ENCODE data around the gene CEBPE.

The CEBPE gene

DNA sequence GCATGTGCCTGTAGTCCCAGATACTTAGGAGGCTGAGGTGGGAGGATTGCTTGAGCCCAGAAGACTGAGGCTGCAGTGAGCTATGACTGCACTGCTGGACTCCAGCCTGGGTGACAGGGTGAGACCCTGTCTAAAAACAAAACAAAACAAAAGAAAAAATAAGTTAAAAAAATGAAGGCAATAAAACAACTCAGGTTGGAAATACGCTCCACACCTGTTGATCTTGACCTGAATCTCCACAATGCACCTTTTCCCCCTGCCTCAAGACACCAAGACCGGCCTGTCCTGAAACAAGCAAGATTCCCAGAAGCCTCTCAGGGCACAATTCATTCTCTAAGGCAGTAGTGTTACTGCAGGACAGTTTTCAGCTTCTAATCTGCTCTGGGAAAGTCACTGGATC is 20.8 kb upstream of the CEBPE start:
- in situ Hi-C loops (cut with HindIII; ENCODE audit: low pct_unique_long_range_greater_than_20kb, low sequenced_read_pairs), result no loop called here
- TF ChIP-seq JUND (IDR thresholded peaks at IDR 0.05; ENCODE audit: low read depth), result no peak
- DNase-seq (ENCODE audit: low read depth in 1 of 2, low spot score in 1 of 2), result no peak

DNA sequence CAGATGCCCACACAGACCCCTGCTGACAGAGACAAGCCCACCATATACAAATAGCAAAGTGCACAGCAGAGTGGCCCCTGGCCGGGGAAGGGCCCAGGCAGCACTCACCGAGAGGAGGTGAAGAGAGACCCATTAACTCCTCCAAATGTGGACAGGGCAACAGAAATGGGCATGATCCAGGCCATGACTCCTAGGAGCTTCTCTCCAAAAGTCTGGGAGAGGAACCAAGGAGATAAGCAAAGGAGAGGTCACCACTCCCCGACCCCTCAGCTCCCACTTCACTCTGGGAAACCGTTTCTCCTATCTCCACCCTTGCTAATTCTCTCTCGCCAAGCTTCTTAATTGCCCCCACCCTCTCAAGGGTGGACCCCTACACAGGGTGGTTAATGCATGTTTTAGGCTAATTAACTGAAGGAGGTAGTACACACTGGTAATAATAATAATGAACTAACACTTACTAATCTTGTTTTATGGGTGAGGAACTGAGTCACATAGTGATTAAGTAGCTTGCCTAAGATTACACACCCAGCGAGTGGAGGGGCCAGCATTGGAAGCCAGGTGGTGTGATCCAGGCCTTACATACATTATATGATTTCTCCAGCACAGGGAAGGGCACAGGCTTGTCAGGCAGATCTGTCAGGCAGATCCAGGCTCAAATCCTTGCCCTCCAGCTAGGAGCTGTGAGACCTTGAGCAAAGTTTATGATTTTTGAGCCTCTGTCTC is 18.9 kb upstream of the CEBPE start:
- in situ Hi-C loops (cut with HindIII; ENCODE audit: low pct_unique_long_range_greater_than_20kb, low sequenced_read_pairs), result no loop called here
- TF ChIP-seq JUND (IDR thresholded peaks at IDR 0.05; ENCODE audit: low read depth), result no peak

DNA sequence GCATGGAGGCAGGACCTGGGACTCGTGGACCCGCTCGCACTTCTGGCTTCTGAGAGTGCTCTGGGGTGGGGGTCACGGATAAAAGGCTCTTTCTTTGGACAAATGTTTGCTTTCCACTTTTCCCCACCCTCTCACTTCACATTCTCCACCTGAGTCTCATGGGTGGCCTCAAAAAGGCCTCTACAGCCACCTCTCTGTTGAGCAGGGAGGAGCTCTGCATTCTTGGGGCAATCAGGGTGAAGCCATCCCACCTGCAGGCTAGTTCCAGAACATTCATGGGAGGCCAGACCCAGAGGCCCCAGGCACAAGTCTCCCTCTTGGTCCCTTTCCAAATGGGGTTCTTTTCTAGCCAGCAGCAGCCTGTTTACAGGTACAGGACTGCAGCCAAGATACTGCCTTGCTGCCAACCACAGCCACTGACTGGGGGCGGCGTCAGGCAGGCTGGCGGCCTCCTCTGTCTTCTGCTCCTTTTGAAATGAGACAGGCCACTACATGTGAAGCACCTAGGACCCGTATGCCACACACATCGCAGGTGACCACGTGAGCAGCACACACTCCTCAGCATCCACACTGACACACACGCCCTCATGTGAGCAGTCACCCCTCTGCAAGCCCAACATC is 18.2 kb upstream of the CEBPE start:
- TF ChIP-seq JUND (IDR thresholded peaks at IDR 0.05; ENCODE audit: low read depth), result no peak
- DNase-seq (ENCODE audit: low read depth in 1 of 2, low spot score in 1 of 2), result no peak
- in situ Hi-C loops (cut with HindIII; ENCODE audit: low pct_unique_long_range_greater_than_20kb, low sequenced_read_pairs), result no loop called here

More for the DNA sequence above, 18.9 kb upstream of the CEBPE start:
- no peak for DNase-seq (ENCODE audit: low read depth in 1 of 2, low spot score in 1 of 2)

DNA sequence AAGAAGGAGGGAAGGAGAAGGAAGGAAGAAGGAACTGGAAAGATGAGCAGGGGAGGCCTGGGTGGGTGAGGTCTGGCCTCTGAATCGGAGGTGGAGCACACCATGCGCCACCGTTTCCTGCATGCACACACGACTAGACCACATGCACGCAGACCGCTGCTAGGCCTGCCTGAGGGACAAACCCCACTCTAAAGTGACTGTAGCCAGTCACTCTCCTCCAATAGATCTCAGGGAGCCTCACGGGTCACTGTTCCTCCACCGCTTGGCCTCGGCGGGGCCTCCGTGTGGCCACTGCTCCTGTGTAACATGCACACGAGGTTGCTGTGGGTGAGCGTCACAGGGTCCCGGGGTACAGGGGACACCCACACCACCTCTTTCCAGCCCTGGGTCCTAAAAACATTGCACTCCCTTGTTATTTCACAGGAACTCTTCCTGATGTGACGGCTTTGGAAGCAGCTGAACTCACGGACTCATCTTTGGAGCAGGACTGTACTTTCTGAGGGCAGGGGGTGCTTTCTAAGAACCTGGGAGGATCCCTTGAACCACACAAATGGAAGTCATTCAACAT is 17.6 kb upstream of the CEBPE start:
- in situ Hi-C loops (cut with HindIII; ENCODE audit: low pct_unique_long_range_greater_than_20kb, low sequenced_read_pairs), result no loop called here
- DNase-seq (ENCODE audit: low read depth in 1 of 2, low spot score in 1 of 2), result no peak
- TF ChIP-seq JUND (IDR thresholded peaks at IDR 0.05; ENCODE audit: low read depth), result no peak

DNA sequence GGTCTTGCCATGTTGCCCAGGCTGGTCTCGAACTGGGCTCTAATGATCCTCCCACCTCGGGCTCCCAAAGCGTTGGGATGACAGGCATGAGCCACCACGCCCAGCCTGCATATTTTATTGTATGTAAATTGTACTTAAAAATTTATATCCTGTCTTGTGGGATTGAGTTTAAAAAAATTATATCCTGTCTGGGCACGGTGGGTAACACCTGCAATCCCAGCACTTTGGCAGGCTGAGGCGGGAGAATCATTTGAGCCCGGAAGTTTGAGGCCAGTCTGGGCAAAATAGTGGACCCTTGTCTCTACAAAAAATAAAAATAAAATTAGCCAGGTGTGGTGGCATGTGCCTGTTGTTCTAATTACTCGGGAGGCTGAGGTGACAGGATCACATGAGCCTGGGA is 13.9 kb upstream of the CEBPE start:
- TF ChIP-seq JUND (IDR thresholded peaks at IDR 0.05; ENCODE audit: low read depth), result no peak
- in situ Hi-C loops (cut with HindIII; ENCODE audit: low pct_unique_long_range_greater_than_20kb, low sequenced_read_pairs), result no loop called here
- no peak for DNase-seq (ENCODE audit: low read depth in 1 of 2, low spot score in 1 of 2)

DNA sequence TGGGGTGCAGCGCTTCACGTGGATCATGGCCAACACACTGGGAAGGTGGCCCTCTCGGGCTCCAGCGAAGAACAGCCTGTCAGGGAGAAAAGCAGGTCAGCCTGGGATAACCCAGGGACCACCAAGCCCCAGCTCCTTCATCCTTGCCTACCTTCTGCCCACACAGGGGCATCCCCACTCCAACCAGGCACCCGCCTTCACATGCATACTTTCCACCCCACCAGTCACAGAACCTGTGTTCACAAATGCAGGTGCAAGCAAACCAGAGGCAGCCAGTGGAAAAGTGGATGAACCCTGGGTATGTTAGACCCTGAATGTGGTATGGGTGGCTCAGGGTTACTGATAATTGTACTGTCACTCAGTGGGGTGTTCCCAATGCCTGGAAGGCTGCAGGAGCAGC is 12.4 kb upstream of the CEBPE start:
- no peak for TF ChIP-seq JUND (IDR thresholded peaks at IDR 0.05; ENCODE audit: low read depth)
- DNase-seq (ENCODE audit: low read depth in 1 of 2, low spot score in 1 of 2), result no peak
- in situ Hi-C loops (cut with HindIII; ENCODE audit: low pct_unique_long_range_greater_than_20kb, low sequenced_read_pairs), result no loop called here

DNA sequence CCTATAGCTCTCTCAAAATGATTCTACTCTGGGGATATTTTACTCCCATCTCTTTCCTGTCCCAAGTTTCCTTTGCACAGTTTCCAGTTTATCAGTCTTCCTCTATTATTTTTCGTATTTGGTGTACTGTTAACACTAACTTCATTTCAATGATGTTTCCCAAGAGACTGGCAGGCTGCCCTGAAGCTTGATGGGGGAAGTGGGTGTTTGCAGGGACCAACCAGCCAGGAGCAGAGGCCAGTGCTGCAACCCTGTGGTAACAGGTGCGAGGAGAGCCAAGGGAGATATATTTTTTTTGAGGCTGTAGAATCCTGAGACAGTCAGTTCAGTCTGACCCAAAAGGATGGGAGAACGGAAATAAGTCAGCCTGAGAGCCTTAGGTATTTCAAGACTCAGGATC is 11.8 kb upstream of the CEBPE start:
- in situ Hi-C loops (cut with HindIII; ENCODE audit: low pct_unique_long_range_greater_than_20kb, low sequenced_read_pairs), result no loop called here

DNA sequence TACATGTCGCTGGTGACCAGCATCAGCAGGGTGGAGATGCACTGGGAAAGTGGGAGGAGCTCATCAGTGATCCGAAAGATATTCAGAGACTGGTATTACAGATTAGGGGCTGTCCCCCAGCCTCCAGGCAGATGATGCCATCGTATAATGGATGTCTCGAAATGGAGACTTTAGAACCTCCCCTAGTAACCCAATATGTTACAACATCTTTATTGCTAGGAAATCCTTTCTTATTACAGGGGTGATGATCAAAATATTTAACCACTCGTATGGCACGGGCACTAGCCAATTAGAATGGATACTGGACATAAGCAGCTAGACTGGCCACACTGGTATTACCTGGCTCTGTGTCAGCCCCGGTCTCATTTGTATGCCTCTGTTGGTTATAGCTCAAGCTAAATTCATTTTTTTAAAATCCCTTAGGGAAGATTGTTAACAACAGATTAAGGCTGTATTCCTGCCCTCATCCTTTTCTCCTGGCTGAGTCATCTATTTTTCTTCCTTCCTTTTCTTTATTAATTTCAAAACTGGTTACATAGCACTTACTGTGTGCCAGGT is 10.8 kb upstream of the CEBPE start:
- DNase-seq (ENCODE audit: low read depth in 1 of 2, low spot score in 1 of 2), result peak; percentile 75 to 90
- no peak for TF ChIP-seq JUND (IDR thresholded peaks at IDR 0.05; ENCODE audit: low read depth)
- in situ Hi-C loops (cut with HindIII; ENCODE audit: low pct_unique_long_range_greater_than_20kb, low sequenced_read_pairs), result no loop called here

More for the DNA sequence above, 11.8 kb upstream of the CEBPE start:
- DNase-seq (ENCODE audit: low read depth in 1 of 2, low spot score in 1 of 2), result no peak
- no peak for TF ChIP-seq JUND (IDR thresholded peaks at IDR 0.05; ENCODE audit: low read depth)

DNA sequence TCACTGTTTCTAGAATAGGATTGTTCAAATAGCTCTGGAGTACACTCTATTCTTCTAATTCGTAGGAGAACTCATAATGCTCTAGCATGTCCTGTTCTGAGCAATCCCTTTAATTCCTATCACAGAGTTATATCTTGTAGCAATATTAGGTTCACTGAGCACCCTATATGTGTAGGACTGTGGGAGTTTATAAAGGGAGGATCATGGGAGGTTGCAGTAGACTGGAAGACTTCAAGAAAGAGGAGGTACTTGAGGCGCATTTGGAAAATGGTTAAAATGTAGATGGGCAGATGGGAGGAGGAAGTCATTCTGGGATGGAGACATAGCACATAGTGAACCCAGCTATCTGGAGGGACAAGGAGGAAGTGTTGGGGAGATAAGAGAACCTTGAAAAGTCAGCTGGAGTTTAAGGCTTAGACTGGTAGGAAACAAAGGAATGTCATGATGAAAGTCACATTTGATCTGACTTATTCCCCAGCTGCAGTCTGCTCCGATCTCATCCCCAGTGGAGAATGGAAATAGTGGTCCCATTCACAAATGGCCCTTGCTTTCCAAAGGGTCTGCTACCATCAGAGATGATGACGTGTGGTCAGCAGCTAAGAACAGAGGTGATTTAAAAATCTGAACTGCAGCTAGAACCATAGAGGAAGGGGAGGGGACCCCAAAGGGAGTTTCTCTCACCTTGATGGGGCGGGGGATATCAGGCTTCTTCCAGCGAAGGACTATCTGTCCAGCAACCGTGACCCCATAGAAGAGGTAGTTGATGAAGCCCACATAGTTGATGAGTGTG is 10.1 kb upstream of the CEBPE start:
- no peak for DNase-seq (ENCODE audit: low read depth in 1 of 2, low spot score in 1 of 2)
- no peak for TF ChIP-seq JUND (IDR thresholded peaks at IDR 0.05; ENCODE audit: low read depth)
- in situ Hi-C loops (cut with HindIII; ENCODE audit: low pct_unique_long_range_greater_than_20kb, low sequenced_read_pairs), result no loop called here

DNA sequence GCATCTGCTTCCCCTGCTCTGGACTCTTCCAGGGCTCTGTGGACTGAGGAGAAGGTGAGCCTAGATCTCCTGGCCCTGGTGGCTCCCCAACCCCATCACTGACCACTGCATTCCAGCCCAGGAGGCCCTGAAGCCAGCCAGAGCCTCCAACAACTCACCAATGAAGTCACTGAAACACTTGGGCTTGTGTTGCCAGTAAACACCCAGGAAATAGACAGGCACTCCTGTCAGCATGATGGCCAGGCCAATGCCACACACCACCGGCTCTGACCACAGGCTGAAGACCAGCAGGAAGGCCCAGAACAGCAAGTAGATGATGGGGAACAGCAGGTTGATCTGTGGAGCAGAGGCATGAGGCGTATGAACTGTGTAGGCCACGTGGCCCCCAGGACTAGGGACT is 8.8 kb upstream of the CEBPE start:
- DNase-seq (ENCODE audit: low read depth in 1 of 2, low spot score in 1 of 2), result no peak
- no peak for TF ChIP-seq JUND (IDR thresholded peaks at IDR 0.05; ENCODE audit: low read depth)
- in situ Hi-C loops (cut with HindIII; ENCODE audit: low pct_unique_long_range_greater_than_20kb, low sequenced_read_pairs), result no loop called here

DNA sequence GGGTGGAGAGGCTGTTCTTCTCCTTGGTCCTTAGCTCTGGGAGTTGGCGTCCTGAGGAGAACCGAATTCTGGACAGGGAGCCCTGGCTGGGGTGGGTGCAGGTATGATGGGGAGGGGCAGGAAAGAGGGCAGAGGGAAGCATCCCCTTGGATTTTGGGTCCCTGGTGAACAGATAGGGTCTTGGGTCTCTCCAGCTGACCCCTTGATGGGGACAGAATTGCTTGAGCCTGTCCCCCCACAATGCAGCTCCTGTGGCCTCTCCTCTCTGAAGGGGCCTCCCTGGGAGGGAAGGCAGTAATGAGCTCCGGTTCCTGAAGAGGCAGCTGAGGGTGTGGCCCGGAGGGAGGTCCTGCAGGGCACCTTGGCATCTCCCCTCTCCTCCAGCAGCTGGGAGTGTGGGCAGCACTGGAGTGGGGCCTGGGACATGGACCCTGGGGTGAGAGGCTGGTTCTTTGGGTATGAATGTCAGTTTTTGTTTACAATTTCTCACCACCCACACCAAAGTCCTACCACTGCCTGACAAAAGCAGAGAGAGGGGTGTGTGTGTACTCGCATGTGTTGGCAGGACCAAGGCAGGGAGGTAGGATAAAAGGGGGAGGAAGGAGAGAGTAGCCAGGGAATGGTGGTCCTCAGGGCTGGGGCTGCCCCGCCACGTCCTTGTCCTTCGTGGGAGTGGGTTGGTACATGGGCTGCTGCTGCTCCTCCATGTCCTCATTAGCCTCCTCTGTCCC is 7.7 kb upstream of the CEBPE start:
- TF ChIP-seq JUND (IDR thresholded peaks at IDR 0.05; ENCODE audit: low read depth), result no peak
- in situ Hi-C loops (cut with HindIII; ENCODE audit: low pct_unique_long_range_greater_than_20kb, low sequenced_read_pairs), result no loop called here

DNA sequence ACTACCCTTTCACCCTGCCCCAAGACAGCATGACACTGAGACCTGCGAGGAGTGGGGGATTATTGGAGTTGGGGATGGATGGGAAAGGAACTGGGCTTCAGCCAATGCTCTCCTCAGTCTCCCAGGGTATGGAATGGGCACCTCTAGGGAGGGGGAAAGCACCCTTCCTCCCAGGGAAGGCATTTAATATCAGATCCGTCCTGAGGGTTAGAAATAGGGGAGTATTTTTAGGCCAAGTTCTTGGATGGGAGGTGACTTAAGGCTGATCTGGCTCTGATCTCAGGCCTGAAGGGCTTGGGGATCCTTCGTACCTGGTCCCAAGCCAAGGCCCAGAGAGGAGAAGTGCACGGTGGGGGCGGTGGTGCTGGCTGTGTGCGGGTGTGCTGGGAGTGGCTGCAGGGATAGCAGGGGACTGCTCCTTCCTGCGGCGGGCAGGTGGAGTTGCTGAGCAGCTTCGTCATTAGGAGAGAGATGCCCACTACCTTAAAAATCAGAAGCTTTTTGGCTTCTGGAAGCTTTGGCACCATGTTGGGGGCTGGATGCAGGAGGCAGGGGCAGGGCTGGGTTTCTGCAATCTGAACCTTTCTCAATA is 7.0 kb upstream of the CEBPE start:
- no peak for TF ChIP-seq JUND (IDR thresholded peaks at IDR 0.05; ENCODE audit: low read depth)
- no peak for DNase-seq (ENCODE audit: low read depth in 1 of 2, low spot score in 1 of 2)
- in situ Hi-C loops (cut with HindIII; ENCODE audit: low pct_unique_long_range_greater_than_20kb, low sequenced_read_pairs), result no loop called here

More for the DNA sequence above, 7.7 kb upstream of the CEBPE start:
- DNase-seq (ENCODE audit: low read depth in 1 of 2, low spot score in 1 of 2), result no peak
